ENCODE data around the gene LCK.

- no peak for TF ChIP-seq CTCF (tag by site-specific recombination; IDR thresholded peaks at IDR 0.05)
- no peak for TF ChIP-seq YY1 (tag by site-specific recombination; IDR thresholded peaks at IDR 0.05)
Observed at GRCh38 chr1:32246888-32247273, 4.2 kb upstream of the LCK start, which contains the start of gene FAM167B.
